Measurements from ENCODE around the gene FLVCR1.

DNA sequence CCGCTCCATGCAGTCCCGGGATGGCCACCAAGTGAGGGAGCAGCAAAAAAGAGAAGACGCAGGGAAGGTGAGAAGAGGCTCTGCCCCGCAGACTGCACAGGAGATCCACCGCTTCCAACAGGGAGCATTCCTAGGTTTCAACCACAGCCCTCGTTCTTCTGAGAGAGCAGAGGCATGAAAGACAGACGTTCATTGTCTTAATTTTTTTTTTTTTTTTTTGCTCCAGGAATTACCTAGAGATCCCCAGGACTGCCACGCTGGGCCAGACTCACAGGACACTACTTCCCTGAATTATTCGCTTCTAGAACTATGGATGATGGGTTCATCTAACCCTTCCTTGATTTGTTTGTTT is 59.0 kb downstream of the FLVCR1 start:
- no peak for TF ChIP-seq CTCF (conservative IDR thresholded peaks at IDR 0.05)
- TF ChIP-seq ZFX (IDR thresholded peaks at IDR 0.05) = no peak
